SKM-1 treated with dmso at 0.1 percent for 144 hours (cell line): ENCODE data around the gene SRGAP1.

ENCODE experiments used
- DNase-seq: peaks from one replicate; lab custom pipeline; 2025; ENCODE audit not compliant: unreplicated experiment; lab: John Stamatoyannopoulos, UW

Gene SRGAP1

GRCh38 chr12:63931703-63932102, 87.2 kb downstream of the SRGAP1 start:
- DNase-seq, result no peak

- DNase-seq, result no peak
Observed at GRCh38 chr12:63934936-63935335, 90.4 kb downstream of the SRGAP1 start.

- DNase-seq, result no peak
Observed at GRCh38 chr12:63935361-63935760, 90.9 kb downstream of the SRGAP1 start.

- no peak for DNase-seq
Observed at GRCh38 chr12:63937378-63938316, 93.1 kb downstream of the SRGAP1 start.

- no peak for DNase-seq
Observed at GRCh38 chr12:63940310-63941005, 96.0 kb downstream of the SRGAP1 start.

GRCh38 chr12:63941166-63941800, 96.8 kb downstream of the SRGAP1 start:
- no peak for DNase-seq

- no peak for DNase-seq
Observed at GRCh38 chr12:63941879-63942278, 97.4 kb downstream of the SRGAP1 start.

- no peak for DNase-seq
Observed at GRCh38 chr12:63942464-63943241, 98.2 kb downstream of the SRGAP1 start.

GRCh38 chr12:63944034-63944579, 99.6 kb downstream of the SRGAP1 start:
- no peak for DNase-seq

GRCh38 chr12:63944586-63945228, 100.2 kb downstream of the SRGAP1 start:
- no peak for DNase-seq

- DNase-seq, result no peak
Observed at GRCh38 chr12:63945777-63946176, 101.3 kb downstream of the SRGAP1 start.

- DNase-seq, result no peak
Observed at GRCh38 chr12:63948211-63948610, 103.7 kb downstream of the SRGAP1 start.

- DNase-seq, result no peak
Observed at GRCh38 chr12:63949902-63950301, 105.4 kb downstream of the SRGAP1 start.

GRCh38 chr12:63952995-63953394, 108.5 kb downstream of the SRGAP1 start:
- DNase-seq, result no peak

GRCh38 chr12:63955831-63956666, 111.5 kb downstream of the SRGAP1 start:
- no peak for DNase-seq

- no peak for DNase-seq
Observed at GRCh38 chr12:63957496-63957895, 113.0 kb downstream of the SRGAP1 start.

- no peak for DNase-seq
Observed at GRCh38 chr12:63958876-63959580, 114.5 kb downstream of the SRGAP1 start.

GRCh38 chr12:63961048-63961447, 116.5 kb downstream of the SRGAP1 start:
- no peak for DNase-seq

- no peak for DNase-seq
Observed at GRCh38 chr12:63961543-63961942, 117.0 kb downstream of the SRGAP1 start.
